Tibial nerve (tissue), 3 donors: ENCODE results near the gene ARSB.

Experiments used
- CTCF ChIP-seq, 5 experiments: fragments of 200-600 bp in 3 of 5; fragments of 450-650 bp in 2 of 5; sonication (generic) in 3 of 5; IDR thresholded peaks; one replicate each; pipeline ENCODE4 v1.5.1; 2016 to 2019; ENCODE audit warnings: antibody characterized with exemption in 5 of 5, mild to moderate bottlenecking in 3 of 5, moderate library complexity in 2 of 5
- POLR2A ChIP-seq, 2 donors: fragments of 450-650 bp; IDR thresholded peaks; one replicate each; pipeline ENCODE4 v1.6.1; 2017; ENCODE audit warnings: antibody characterized with exemption in 2 of 2, mild to moderate bottlenecking in 2 of 2, moderate library complexity in 2 of 2

GRCh38 chr5:79025054-79025472, 40.0 kb upstream of the ARSB start:
- no peak for TF ChIP-seq POLR2A (IDR thresholded peaks at IDR 0.05)
- peak; percentile 74 to 95 (median 88) for TF ChIP-seq CTCF (IDR thresholded peaks at IDR 0.05)
